Smooth muscle cell (in vitro differentiated cells): ENCODE results near the gene CD79A. TPM values are rescaled to one million over a fixed set of nuclear protein-coding genes. Genes with fewer than 3 reads are reported as not detected.

Experiments used
- DNase-seq: peaks from one replicate; lab custom pipeline; 2025; ENCODE audit not compliant: unreplicated experiment; lab: John Stamatoyannopoulos, UW
- H2AFZ ChIP-seq: fragments of 200-600 bp; sonication (generic); 2 replicates; pipeline ENCODE4 v1.6.0; 2016; ENCODE audit warnings: antibody characterized with exemption, low read depth, mild to moderate bottlenecking
- H3F3A ChIP-seq: fragments of 200-600 bp; sonication (generic); 2 replicates; pipeline ENCODE4 v1.6.0; 2017; ENCODE audit warnings: antibody characterized with exemption, low read depth
- H3K27ac ChIP-seq: fragments of 200-600 bp; sonication (generic); 2 replicates; pipeline ENCODE4 v1.5.1; 2016; ENCODE audit warnings: low read depth, mild to moderate bottlenecking
- H3K27me3 ChIP-seq: fragments of 200-600 bp; sonication (generic); 2 replicates; pipeline ENCODE4 v1.6.1; 2016; ENCODE audit warnings: low read depth, mild to moderate bottlenecking
- H3K36me3 ChIP-seq: fragments of 200-600 bp; sonication (generic); 2 replicates; pipeline ENCODE4 v1.5.1; 2016; ENCODE audit warnings: low read depth
- H3K4me1 ChIP-seq: fragments of 200-600 bp; sonication (generic); 2 replicates; pipeline ENCODE4 v1.5.1; 2016; ENCODE audit warnings: low read depth
- H3K4me2 ChIP-seq: fragments of 200-600 bp; sonication (generic); 2 replicates; pipeline ENCODE4 v1.6.0; 2016; ENCODE audit warnings: mild to moderate bottlenecking
- H3K4me3 ChIP-seq: fragments of 200-600 bp; sonication (generic); 2 replicates; pipeline ENCODE4 v1.5.1; 2016; ENCODE audit warnings: mild to moderate bottlenecking
- H3K79me2 ChIP-seq: fragments of 200-600 bp; sonication (generic); 2 replicates; pipeline ENCODE4 v1.6.0; 2016; ENCODE audit warnings: low read depth, mild to moderate bottlenecking
- H3K9ac ChIP-seq: fragments of 200-600 bp; sonication (generic); 2 replicates; pipeline ENCODE4 v1.6.0; 2016; ENCODE audit warnings: low read depth
- H3K9me3 ChIP-seq: fragments of 200-600 bp; sonication (generic); replicated peaks from 2 replicates; pipeline ENCODE4 v1.5.1; 2016; ENCODE audit warnings: low read depth
- H4K20me1 ChIP-seq: fragments of 200-600 bp; sonication (generic); 2 replicates; pipeline ENCODE4 v1.6.0; 2016; ENCODE audit warnings: low read depth
- CTCF ChIP-seq: fragments of 200-600 bp; sonication (generic); IDR thresholded peaks from 2 replicates; pipeline ENCODE4 v1.5.1; 2017; ENCODE audit warnings: borderline replicate concordance, mild to moderate bottlenecking, antibody characterized with exemption; ENCODE audit not compliant: insufficient read depth, poor library complexity, severe bottlenecking
- WGBS: methylation state at CpG from one replicate; pipeline ENCODE4 v1.1.7; 2016; ENCODE audit warnings: low lambda C conversion rate; 5-methylcytosine and 5-hydroxymethylcytosine counted together
- polyA plus RNA-seq: library from polyadenylated mRNA; unstranded; fragments of >200 nt; fragmentation: Nextera tagmentation; extraction: Ambion mirVana; gene quantifications from 2 replicates; pipeline ENCODE4 v1.2.1, GENCODE V29; 2016
- total RNA-seq: library from RNA; depleted of rRNA; stranded (reverse); fragments of >200 nt; gene quantifications from 2 replicates; pipeline ENCODE4 v1.2.3, GENCODE V29; 2014

The CD79A gene
- total and polyA plus RNA-seq, 2 experiments from 2014 or later = 0.41 TPM; not detected in 1

DNA sequence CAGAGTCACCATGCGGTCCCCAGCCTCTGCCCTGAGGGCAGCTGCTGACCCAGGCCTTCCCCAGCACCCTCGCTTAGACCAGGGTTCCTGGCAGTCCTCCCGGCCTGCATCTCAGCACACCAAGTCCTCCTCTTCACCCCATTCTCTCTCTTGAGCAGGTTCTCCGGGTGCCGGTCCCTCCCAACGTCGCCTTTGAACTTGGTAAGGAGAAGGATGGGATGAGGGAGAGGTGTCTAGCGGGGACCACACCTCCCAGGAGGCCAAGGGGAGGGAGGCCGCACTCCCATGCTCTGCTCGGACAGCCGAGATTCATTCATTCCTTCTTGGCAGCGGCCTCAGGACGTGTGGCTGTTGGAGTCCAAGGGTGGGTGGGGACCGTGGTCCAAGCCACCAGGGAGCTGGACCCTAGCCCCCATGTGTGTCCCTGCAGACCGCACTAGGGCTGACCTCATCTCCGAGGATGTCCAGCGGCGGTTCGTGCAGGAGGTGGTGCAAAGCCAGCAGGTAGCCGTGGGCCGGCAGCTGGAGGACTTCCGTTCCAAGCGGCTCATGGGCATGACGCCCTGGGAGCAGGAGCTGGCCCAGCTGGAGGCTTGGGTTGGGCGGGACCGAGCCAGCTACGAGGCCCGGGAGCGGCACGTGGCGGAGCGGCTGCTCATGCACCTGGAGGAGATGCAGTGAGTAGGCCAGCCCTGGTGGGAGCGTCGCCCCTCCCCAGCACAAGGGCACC, 15.3 kb downstream of the CD79A start:
- no peak overlapping the region for H2AFZ ChIP-seq

DNA sequence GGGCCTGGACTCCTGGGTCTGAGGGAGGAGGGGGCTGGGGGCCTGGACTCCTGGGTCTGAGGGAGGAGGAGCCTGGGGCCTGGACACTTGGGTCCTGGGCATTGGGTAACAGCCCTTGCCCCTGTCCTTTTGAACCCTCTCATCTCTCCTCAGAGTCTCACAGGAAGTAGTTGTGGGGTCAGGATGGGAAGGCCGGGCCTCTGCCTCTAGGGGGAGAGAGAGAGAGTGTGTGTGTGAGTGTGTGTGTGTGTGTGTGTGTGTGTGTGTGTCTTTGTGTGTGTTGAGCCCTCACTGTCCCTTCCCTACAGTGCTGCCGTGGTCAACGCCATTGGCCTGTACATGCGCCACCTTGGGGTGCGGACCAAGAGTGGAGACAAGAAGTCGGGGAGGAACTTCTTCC, 16.8 kb downstream of the CD79A start:
- 92% methylated on average over 6 of the region's 6 CpGs for WGBS
- no peaks in the 10 kb centered on the region for H3K27me3 ChIP-seq
- peaks cover 39% of the 10 kb centered on the region for H4K20me1 ChIP-seq
- H3K36me3 ChIP-seq = no peaks in the 10 kb centered on the region
- H3K4me3 ChIP-seq = no peak overlapping the region
- no peak overlapping the region for H3K27ac ChIP-seq
- H2AFZ ChIP-seq = no peak overlapping the region
- no peak for TF ChIP-seq CTCF
- no peak overlapping the region for H3K4me2 ChIP-seq
- DNase-seq = no peak
- no peaks in the 10 kb centered on the region for H3K4me1 ChIP-seq
- H3K9me3 ChIP-seq = no peaks in the 10 kb centered on the region
- H3F3A ChIP-seq = no peaks in the 10 kb centered on the region
- H3K79me2 ChIP-seq = no peaks in the 10 kb centered on the region
- no peak overlapping the region for H3K9ac ChIP-seq

More for the DNA sequence above, 15.3 kb downstream of the CD79A start:
- Histone ChIP-seq H3K4me2 (no peak overlapping the region), H3K4me1 (no peaks in the 10 kb centered on the region), H3K36me3 (no peaks in the 10 kb centered on the region), H3K79me2 (no peaks in the 10 kb centered on the region), H3K9ac (no peak overlapping the region), H3K27me3 (no peaks in the 10 kb centered on the region), H3K9me3 (no peaks in the 10 kb centered on the region), H3K27ac (no peak overlapping the region), H3F3A (no peaks in the 10 kb centered on the region), H3K4me3 (no peak overlapping the region), H4K20me1 (peaks cover 48% of the 10 kb centered on the region)
- 96% methylated on average over 33 of the region's 34 CpGs for WGBS
- no peak for DNase-seq
- no peak for TF ChIP-seq CTCF

DNA sequence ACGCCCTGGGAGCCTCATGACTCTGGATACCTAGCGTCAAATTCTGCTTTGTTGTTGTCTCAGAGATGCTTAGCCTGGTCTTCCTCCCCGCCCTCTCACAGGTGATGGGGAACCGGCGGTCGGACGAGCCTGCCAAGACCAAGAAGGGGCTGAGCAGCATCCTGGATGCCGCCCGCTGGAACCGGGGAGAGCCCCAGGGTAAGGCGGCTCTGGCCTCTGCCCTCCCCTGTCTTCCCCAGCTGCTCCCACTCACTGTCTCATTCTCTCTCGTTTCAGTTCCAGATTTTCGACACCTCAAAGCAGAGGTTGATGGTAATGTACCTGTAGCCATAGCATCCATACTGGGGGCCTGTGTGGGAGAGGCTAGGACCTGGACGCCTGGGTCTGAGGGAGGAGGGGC, 17.3 kb downstream of the CD79A start:
- Histone ChIP-seq H3K4me3 (no peak overlapping the region), H3K79me2 (no peaks in the 10 kb centered on the region), H3K36me3 (no peaks in the 10 kb centered on the region), H3K4me2 (no peak overlapping the region), H3K27ac (no peak overlapping the region), H4K20me1 (peaks cover 35% of the 10 kb centered on the region), H3K9ac (no peak overlapping the region), H3K9me3 (no peaks in the 10 kb centered on the region), H3F3A (no peaks in the 10 kb centered on the region), H2AFZ (no peak overlapping the region), H3K27me3 (no peaks in the 10 kb centered on the region), H3K4me1 (no peaks in the 10 kb centered on the region)
- no peak for DNase-seq
- 97% methylated on average over 14 of the region's 14 CpGs for WGBS
- TF ChIP-seq CTCF = no peak
